DLD1 (cell line): ENCODE measurements around the gene PRDX5.
"Not testable (repeated sequence)": the region's sequence is repeated elsewhere in the genome, so short reads cannot be mapped to it uniquely, and the experiment has no call there.

Experiments
- in situ Hi-C: cut with HindIII; loops from 2 replicates; pipeline ENCODE4 v1.10.0; 2017; ENCODE audit warnings: low sequenced_read_pairs

Gene PRDX5

DNA sequence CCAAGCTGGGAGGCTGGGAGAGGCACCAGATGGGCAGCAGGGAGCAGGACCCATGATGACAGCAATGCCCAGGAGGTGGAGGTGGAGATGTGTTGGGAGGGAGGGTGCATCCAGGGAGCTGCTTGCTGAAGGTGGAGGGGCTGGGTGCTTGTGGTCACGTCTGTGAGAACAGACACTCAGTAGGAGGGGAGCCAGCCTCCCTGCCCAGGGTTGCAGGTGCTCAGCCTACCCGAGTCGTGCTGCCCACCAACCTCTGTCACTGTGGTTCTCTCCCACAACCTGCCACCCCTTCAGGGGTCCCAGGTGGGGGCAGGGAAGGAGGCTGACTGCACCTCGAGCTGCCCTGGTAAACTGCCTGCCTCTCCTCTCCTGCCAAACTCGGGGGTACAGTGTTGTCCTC lies 5.5 kb downstream of the PRDX5 start:
- in situ Hi-C loops: no loop called here

DNA sequence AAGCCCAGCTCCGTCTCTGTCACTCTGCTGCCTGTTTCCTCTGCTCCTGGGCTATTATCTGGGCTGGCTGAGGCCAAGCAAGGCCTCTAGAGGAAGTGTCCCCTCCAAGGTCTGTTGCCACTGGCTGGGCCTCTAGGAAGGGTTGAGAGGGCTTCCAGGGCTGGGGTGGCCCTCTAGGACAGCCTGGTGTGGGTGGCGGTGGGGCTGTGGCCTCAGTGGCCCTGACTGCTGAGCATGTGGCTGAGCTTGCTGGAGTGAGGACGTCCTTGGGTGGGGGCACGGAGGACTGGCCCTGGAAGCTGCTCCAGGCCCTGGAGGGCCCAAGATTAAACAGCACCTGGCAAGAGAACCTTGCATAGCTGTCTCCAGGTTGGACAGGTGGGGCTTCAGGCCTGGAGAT lies 6.1 kb downstream of the PRDX5 start:
- in situ Hi-C loops: not testable (repeated sequence)

DNA sequence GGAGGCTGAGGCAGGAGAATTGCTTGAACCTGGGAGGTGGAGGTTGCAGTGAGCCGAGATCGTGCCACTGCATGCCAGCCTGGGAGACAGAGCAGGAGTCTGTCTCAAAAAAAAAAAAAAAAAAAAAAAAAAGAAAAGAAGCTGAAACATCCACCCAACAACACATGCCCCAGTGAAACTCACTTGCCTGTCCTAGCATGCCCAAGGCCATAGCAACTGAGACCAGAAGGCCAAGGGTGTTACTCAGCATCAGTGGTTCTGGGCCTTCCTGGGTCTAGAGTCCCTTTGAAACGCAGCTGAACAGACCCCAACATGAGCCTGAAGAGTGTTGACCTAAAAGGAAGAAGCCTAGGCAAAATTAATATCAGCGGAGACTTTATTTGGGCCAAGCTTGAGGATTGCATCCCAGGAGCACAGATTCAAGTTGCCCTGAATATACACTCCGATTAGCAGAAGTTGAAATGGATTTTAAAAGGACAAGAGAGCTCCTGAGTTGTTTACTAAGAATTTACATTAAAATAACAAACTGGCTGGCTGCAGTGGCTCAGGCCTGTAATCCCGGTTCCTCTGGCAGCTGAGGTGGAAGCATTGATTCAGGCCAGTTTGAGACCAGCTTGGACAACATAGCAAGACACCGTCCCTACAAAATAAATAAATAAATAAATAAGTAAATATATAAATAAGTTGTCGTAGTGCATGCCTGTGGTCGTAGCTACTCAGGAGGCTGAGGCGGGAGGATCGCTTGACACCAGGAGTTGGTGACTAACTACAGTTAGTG lies 7.0 kb downstream of the PRDX5 start:
- in situ Hi-C loops: no loop called here

DNA sequence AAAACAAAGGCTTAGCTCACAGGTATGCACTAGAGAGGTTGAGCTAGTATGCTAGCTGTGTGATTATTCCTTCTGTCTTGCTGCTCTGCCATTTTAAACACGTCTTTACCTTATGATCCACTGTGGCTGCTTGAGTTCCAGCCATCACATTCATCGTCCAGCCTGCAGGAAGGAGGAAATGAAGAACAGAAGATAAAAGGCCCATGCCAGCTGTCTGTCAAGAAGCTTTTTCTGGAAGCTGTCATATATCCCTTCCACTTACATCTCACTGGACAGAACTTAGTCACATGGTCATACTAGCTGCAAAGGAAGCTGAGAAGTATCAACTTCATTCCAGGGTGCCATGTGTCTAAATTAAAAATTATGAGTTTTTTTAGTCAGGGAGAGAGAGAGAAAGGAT lies 9.5 kb downstream of the PRDX5 start:
- in situ Hi-C loops: no loop called here

DNA sequence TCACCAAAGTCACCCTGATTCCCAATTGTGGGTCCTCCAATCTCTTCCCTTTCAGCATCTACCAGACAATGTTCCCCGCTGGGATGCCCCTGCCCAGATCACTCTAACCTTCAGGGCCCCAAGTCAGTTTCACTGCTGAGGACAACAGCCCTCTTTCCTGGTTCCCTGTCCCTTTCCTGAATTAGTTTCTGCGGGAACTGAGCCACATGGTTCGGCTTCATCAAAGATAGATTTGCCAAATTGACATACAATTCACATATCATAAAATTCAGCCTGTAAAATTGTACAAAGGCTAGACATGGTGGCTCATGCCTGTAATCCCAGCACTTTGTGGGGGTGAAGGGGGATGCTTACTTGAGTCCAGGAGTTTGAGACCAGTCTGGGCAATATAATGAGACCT lies 10.1 kb downstream of the PRDX5 start:
- in situ Hi-C loops: no loop called here

DNA sequence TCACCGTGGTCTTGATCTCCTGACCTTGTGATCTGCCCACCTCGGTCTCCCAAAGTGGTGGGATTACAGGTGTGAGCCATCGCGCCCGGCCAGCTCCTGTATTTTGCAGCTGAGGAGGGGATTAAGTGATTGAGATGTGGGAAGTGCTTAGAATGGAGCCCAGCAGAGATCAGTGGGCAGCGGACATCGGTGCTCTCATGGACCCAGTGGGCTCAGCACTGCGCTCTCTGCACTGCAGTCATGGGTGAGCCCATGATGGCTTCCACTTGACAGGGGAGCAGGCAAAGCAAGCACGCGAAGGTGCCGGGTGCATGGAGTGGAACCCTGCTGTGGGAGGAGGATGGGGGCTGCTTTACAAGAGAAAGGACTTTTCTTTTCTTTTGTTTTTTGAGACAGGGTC lies 13.0 kb downstream of the PRDX5 start:
- in situ Hi-C loops: no loop called here

DNA sequence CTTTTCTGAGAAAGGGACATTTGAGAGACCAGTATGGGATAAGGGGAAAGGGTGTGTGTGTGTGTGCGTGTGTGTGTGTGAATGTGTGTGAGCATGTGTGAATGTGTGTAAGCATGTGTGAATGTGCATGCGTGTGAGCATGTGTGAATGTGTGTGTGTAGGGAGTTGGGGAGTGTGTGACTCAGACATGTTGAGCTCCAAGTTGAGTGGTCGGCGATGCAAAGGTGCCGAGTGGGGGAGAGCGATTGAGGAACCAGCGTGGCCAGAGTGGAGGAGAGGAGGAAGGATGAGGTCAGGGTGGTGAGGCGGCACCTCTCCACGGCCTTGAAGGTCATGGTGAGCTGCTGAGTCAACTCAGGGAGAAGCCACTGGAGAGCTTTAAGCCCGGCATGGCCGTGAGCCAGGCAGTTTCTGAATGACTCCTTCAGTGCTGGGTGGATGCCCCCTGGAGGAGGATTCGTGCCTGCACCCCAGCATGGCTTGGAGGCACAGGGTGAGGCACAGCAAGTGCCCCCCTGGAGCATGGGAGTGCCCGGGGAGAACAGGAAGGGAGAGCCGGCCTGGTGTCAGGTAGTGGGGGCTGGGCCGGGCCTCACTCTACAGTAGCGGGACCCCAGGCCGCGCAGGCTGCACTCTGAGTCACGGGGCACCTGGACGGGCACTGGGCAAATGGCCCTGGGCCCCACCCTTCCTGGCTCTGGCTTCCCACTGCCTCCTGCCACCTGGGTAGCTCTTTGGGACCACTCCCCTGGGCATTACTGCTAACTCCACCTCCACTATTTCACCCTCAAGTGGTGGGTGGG lies 13.8 kb downstream of the PRDX5 start:
- in situ Hi-C loops: no loop called here

DNA sequence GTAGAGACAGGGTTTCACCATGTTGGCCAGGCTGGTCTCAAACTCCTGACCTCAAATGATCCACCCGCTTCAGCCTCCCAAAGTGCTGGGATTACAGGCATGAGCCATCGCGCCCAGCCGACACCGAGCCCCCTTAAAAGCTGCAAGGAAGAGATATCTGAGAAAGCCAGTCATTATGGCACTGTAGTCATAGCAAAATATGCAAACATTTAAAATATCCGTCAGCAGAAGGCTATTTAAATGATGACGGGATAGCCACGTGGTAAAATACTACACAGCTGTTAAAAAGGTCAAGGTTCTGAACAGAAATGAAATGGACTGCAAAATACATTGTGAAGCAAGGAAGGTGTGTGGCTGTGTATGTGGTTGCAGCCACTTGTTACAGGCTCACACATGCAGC lies 15.6 kb downstream of the PRDX5 start:
- in situ Hi-C loops: no loop called here

DNA sequence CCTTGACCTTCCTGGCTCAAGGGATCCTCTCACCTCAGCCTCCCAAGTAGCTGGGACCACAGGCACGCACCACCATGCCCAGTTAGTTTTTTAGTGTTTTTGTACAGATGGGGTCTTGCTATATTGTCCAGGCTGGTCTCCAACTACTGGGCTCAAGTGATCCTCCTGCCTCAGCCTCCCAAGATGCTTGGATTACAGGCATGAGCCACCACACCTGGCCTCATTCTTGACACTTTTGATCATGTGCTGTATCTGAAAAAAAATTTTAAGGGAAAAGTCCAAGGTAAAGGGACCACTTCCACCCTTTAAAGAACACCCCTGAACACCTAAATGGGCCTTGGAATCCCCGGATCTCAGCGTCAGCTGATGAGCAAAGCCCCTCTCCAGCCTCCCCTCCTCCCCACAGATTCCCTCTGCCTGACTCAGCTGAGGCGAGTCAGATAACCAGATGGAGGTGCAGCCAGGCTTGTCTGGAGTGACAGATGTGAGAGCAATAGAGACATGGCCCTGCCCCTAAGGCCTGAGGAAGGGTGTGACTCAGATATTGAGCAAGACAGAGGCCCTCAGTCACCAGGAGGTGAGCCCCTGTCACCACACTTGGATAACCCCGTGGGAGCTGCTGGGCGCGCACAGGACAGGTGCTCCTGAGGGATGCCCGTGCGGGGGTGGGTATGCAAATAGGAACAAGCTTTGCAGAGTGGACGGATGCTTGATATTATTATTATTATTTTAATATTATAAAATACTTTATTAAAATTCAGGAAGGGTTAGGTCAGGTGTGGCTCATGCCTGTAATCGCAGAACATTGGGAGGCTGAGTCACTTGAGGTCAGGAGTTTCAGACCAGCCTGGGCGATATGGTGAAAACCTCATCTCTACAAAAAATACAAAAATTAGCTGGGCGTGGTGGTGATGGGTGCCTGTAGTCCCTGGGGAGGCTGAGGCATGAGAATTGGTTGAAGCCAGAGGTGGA lies 17.1 kb downstream of the PRDX5 start:
- in situ Hi-C loops: no loop called here

DNA sequence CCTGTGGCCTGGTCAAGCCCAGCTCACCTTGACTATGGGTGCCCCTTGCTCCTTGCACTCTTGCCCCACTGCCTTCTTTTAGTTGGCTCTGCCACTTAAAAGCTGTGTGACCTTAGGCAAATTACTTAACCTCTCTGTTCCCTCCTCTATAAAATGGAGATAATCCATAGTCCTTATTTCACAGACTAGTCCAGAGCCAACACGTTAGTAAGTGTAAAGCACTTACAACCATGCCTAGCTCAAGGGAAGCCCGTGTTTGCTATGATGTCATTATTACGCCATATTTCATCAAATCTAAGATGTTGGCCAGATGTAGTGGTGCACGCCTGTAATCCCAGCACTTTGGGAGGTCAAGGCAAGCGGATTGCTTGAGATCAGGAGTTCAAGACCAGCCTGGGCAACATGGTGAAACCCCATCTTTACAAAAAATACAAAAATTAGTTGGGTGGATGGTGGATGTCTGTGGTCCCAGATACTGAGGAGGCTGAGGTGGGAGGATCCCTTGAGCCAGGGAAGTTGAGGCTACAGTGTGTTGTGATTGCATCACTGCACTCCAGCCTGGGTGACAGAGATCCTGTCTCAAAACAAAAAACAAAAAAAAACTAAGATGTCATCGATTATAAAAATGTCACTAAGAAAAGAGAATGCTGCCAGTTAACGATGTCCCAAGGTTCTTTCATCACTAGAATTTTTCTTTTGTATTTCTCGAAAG lies 19.8 kb downstream of the PRDX5 start:
- in situ Hi-C loops: no loop called here

DNA sequence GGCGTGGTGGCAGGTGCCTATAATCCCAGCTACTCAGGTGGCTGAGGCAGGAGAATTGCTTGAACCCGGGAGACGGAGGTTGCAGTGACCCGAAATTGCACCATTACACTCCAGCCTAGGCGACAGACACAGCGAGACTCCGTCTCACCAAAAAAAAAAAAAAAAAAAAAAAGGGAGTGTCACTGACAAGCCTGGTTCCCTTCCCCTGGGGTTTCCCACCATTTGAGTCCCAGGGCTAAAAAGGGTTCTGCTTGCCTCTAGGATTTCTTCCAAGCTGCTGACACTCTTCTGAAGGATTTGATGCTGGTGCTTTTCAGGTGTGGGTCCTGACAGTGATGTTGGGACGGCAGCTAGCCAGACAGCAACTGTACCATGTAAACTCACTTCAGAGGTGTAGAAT lies 20.8 kb downstream of the PRDX5 start:
- in situ Hi-C loops: no loop called here

DNA sequence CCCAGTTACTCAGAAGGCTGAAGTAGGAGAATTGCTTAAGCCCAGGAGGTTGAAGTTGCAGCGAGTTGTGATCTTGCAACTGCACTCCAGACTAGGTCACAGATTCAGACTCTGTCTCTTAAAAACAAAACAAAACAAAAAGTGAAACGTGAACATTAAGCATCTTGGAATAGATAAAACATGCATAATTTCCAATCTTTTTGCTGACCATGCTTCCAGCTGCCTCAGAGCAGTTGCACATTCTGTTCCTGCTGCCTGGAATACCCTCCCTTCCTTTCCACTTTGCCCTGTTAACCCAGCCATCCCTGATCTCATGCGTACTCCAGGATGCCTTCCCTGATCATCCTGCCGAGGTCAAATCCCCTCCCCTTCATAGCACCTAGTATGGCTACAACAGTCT lies 21.4 kb downstream of the PRDX5 start:
- in situ Hi-C loops: no loop called here

DNA sequence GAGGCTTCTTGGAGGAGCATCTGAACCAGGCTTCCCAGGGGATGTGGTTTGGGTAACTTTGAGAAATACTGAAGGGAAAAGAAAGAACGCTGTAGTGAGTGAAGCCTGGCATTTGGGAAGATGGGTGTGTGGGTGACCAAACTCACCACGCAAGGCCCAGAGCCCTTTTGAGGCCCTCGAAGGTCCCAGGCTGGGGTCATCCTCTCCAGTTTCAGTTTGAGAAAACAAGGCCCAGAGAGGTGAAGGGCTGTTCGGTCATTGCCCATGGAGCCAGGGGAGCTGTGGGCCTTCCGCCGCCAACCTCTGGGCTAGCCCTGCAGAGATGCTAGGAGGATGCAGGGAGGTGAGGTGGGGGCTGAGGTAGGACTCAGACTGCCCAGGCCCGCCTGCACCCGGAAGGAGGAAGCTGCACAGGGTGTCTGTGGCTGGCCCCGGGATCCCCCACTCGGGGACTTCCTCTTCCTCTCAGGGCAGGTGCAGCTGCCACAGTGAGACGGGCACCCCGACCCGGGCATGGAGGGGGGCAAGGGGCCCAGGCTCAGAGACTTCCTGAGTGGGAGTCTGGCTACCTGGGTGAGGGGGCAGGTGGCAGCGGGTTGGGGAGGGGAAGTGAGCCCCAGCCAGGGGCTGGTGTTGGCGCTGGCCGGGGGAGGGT lies 22.0 kb downstream of the PRDX5 start, which contains the start of gene CCDC88B:
TSS of gene CCDC88B (plus strand) at position 451 of the 655 bp plus-strand sequence. CDS start at position 514, 63 bp downstream.
- in situ Hi-C loops: no loop called here

DNA sequence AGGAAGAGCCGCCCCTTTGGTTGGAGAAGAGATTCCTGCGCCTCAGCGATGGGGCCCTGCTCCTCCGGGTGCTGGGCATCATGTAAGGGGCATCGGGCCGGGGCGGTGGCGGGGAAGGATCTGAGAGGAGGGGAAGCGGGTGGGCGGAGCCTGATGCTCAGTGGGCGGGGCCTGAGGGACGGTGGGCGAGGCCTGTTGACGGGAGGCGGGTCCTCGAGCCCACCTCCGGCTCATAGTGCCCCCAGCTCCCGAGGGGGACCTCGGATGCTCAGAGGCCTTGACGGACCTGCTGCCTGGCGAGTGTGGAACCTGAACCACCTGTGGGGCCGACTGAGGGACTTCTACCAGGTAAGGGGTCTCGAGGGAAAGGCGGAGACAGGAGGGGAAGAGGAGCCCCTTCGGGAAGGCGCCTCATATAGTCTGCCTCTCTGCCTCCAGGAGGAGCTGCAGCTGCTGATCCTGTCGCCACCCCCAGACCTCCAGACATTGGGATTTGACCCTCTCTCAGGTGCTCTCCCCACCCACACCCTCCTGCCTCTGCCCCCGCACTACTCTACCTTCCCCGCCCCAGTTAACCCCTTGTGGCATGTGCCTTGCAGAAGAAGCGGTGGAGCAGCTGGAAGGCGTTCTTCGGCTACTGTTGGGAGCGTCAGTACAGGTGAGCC lies 22.9 kb downstream of the PRDX5 start:
- in situ Hi-C loops: no loop called here

DNA sequence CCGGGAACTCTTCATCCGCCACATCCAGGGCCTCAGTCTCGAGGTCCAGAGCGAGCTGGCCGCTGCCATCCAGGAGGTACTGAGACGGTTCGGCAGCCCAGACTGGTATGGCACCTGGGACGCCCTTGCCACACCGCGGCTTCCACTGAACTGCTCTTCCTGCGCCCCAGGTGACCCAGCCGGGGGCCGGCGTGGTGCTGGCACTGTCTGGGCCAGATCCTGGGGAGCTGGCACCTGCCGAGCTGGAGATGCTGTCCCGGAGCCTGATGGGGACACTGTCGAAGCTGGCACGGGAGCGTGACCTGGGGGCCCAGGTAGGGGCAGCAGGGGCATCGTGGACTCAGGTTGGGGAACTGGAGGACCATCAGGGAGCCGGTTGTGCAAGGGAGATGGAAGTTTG lies 23.5 kb downstream of the PRDX5 start:
- in situ Hi-C loops: no loop called here

DNA sequence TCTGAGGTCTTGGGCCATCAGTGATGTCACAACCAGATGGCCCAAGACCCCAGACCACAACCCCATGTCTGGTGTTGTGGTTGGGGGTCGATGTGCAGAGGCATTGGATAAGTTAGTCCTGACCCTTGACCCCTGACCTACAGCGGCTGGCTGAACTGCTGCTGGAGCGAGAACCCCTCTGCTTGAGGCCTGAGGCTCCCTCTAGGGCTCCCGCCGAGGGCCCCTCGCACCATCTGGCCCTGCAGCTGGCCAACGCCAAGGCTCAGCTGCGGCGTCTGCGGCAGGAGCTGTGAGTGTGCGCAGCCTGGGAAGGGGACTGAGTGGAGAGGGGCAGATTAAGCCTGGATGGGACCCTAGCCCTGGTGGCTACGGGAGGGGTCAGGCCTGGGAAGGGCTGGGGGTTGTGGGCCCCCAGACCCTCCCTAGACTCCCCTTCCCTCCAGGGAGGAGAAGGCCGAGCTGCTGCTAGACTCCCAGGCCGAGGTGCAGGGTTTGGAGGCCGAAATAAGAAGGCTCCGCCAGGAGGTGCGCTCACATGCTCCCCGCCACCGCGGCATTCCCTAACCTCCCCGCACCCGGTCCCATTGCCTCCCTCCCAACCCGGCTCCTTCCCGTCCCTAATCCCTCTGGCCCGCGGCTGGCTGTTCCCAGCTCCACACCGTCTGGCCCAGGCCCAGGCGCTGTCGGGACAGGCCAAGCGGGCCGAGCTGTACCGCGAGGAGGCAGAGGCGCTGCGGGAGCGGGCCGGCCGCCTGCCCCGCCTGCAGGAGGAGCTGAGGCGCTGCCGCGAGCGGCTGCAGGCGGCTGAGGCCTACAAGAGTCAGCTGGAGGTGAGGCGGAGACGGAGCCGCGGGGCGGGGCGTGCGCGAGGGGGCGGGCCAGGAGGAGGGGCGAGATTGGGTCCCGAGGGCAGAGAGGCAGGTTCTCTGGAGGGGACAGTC lies 24.2 kb downstream of the PRDX5 start:
- in situ Hi-C loops: no loop called here

DNA sequence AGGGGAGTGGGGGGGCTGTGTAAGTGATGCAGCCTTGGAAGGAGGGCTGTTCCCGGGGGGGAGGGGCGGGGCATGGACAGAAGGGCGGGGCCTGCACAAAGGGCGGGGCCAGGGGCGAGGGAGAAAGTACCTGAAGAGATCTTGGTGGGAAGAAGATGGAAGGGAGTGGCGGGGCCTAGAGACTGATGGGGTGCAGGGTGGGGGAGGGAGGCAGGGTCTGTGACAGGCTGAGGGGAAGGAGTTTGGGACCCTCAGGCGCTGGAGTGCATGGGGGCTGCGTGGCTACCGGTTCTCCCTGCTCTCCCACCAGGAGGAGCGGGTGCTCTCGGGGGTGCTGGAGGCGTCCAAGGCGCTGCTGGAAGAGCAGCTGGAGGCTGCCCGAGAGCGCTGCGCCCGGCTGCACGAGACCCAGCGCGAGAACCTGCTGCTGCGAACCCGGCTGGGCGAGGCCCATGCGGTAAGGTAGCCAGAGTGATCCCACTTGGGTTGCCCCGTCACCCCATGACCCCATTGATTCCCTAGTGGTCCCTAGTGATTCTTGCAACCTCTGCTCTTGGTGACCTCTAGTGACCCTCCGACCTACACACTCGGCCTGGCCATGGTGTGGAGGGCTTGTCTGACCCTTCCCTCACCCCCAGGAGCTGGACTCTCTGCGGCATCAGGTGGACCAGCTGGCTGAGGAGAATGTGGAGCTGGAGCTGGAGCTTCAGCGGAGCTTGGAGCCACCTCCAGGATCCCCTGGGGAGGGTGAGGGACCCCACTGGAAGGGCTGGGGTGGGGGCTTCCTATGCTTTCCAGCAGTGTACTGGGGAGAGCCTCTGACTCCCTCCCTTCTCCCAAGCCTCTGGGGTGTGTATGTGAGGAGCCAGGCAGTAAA lies 25.2 kb downstream of the PRDX5 start:
- in situ Hi-C loops: no loop called here
